Psoas muscle (tissue), 8 donors: ENCODE results near the gene MXRA7. TPM values are rescaled to one million over a fixed set of nuclear protein-coding genes. Genes with fewer than 3 reads are reported as not detected.
"Not testable (repeated sequence)": the region's sequence is repeated elsewhere in the genome, so short reads cannot be mapped to it uniquely, and the experiment has no call there.

Source experiments
- ATAC-seq, 4 donors: fragments of 200-7000 bp; cut with Tn5 transposase; one replicate each; pipeline ENCODE4 v1.9.1; 2020; ENCODE audit warnings: moderate library complexity in 3 of 4, mild to moderate bottlenecking in 2 of 4
- DNase-seq, 2 donors: peaks; one replicate each; pipeline ENCODE4 v3.0.0-alpha.2; 2020
- H3K27ac ChIP-seq: fragments of 200-600 bp; one replicate; pipeline ENCODE4 v1.8.0; 2022
- H3K27me3 ChIP-seq, 3 donors: fragments of 200-600 bp in 1 of 3; one replicate each; pipeline versions ENCODE4 v1.6.1 to v1.8.0; 2013 to 2022; ENCODE audit warnings: low read length in 2 of 3, mild to moderate bottlenecking in 2 of 3, moderate library complexity in 1 of 3; ENCODE audit not compliant: insufficient read depth in 3 of 3
- H3K36me3 ChIP-seq, 2 donors: fragments of 200-600 bp in 1 of 2; one replicate each; pipeline versions ENCODE4 v1.6.1 to v1.8.0; 2013 to 2022; ENCODE audit warnings: low read depth in 1 of 2, mild to moderate bottlenecking in 1 of 2, moderate library complexity in 1 of 2; ENCODE audit not compliant: insufficient read depth in 1 of 2
- H3K4me1 ChIP-seq: fragments of 200-600 bp; one replicate; pipeline ENCODE4 v1.8.0; 2022
- H3K4me3 ChIP-seq: fragments of 200-600 bp; one replicate; pipeline ENCODE4 v1.8.0; 2022; ENCODE audit warnings: mild to moderate bottlenecking
- H3K9me3 ChIP-seq: fragments of 200-600 bp; one replicate; pipeline ENCODE4 v1.8.0; 2022
- CTCF ChIP-seq: fragments of 200-600 bp; IDR thresholded peaks from one replicate; pipeline ENCODE4 v1.8.0; 2022; ENCODE audit warnings: antibody characterized with exemption
- WGBS, 3 donors: extraction: QIAGEN DNeasy Blood & Tissue Kit; methylation state at CpG; one replicate each; pipeline versions ENCODE4 v1.1.6 to v1.1.7; 2013; 5-methylcytosine and 5-hydroxymethylcytosine counted together
- intact Hi-C, 2 donors: fragments of 100-400 bp; cut with DNase I; formaldehyde crosslinking; loops; one replicate each; pipeline versions ENCODE4 v1.11.0 to v1.14.2; 2022
- polyA plus RNA-seq, 3 donors: library from polyadenylated mRNA; stranded (reverse); fragments of 200-250 nt; gene quantifications; one replicate each; pipeline ENCODE4 v1.2.3, GENCODE V29; 2013
- total RNA-seq, 4 donors: library from RNA; stranded (reverse); fragmentation: NEBNext Ultra II Directional in 2 of 4; extraction: Animal tissue kit (Norgen Biotek cat#: 25700) in 2 of 4; gene quantifications; one replicate each; pipeline versions ENCODE4 v1.2.1 to v1.2.4, GENCODE V29; 2021 to 2023
- donor health status: healthy with polysubstance abuse.
- donor health status: DM: no; HTN: no; CAD: no; lungs with moderate emphysema.
- donor health status: Bipolar disorder and iron deficiency.
- donor health status: healthy.
- donor health status: DM: yes; HTN: yes; CAD: no.
- donor health status: DM: no; HTN: no; CAD: no.
- donor health status: DM: no; HTN: no; CAD: no.
- donor health status: DM: yes; HTN: yes; CAD: no.

The MXRA7 gene
- total and polyA plus RNA-seq, 7 donors: 34.6 to 75.1 (median 43.2) TPM

GRCh38 chr17:76701471-76701967, 9.2 kb downstream of the MXRA7 start:
- no peak for TF ChIP-seq CTCF
- Histone ChIP-seq H3K27ac (peak overlapping the region; percentile 97), H3K4me3 (peak overlapping the region; percentile 66), H3K9me3 (no peaks in the 10 kb centered on the region), H3K27me3 (no peaks in the 10 kb centered on the region), H3K36me3 (no peaks in the 10 kb centered on the region), H3K4me1 (peaks cover 42% of the 10 kb centered on the region)
- intact Hi-C loops: no loop called here
- DNase-seq (no peak), ATAC-seq (no peak)
- 52 to 67% (median 53%) methylated on average over 11 of the region's 11 CpGs for WGBS, 3 donors

GRCh38 chr17:76700617-76701470, 9.9 kb downstream of the MXRA7 start:
- ATAC-seq (peak; percentile 86 to 92 (median 90)), DNase-seq (peak; percentile 75 to 87)
- Histone ChIP-seq H3K4me1 (peaks cover 47% of the 10 kb centered on the region), H3K4me3 (peak overlapping the region; percentile 66), H3K36me3 (no peaks in the 10 kb centered on the region), H3K9me3 (no peaks in the 10 kb centered on the region), H3K27ac (peak overlapping the region; percentile 97), H3K27me3 (no peaks in the 10 kb centered on the region)
- WGBS, 3 donors: 9 to 19% (median 14%) methylated on average over 33 of the region's 33 CpGs
- TF ChIP-seq CTCF: no peak
- intact Hi-C loops: no loop called here

GRCh38 chr17:76700270-76700616, 10.5 kb downstream of the MXRA7 start:
- 13 to 18% (median 13%) methylated on average over 8 of the region's 8 CpGs for WGBS, 3 donors
- DNase-seq (no peak), ATAC-seq (peak; percentile 51 to 73 (median 64))
- Histone ChIP-seq H3K4me1 (peaks cover 52% of the 10 kb centered on the region), H3K36me3 (no peaks in the 10 kb centered on the region), H3K9me3 (no peaks in the 10 kb centered on the region), H3K27ac (peak overlapping the region; percentile 97), H3K27me3 (no peaks in the 10 kb centered on the region), H3K4me3 (peak overlapping the region; percentile 66)
- intact Hi-C loops: no loop called here
- TF ChIP-seq CTCF: no peak

DNA sequence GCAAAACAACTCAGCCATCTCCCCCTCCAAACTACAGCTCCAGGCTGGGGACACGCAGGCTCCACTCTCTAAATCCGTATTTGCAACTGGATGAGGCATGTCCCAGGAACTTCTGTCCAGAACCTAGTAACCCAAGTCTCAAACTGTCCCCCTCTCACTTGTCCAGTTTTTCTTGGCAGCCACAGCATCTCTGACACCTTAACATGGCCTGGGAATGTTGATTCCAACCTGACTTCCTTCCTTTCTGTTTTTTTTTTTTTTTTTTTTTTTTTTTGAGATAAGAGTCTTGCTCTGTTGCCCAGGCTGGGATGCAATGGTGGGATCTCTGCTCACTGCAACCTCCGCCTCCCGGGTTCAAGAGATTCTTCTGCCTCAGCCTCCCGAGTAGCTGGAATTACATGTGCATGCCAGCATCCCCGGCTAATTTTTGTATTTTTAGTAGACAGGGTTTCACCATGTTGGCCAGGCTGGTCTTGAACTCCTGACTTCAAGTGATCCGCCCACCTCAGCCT, 12.2 kb downstream of the MXRA7 start:
- peak overlapping the region; percentile 97 for H3K27ac ChIP-seq
- 62 to 90% (median 72%) methylated on average over 7 of the region's 7 CpGs for WGBS, 3 donors
- DNase-seq, ATAC-seq, intact Hi-C loops, H3K4me3 ChIP-seq, H3K27me3 ChIP-seq, H3K9me3 ChIP-seq, H3K36me3 ChIP-seq: not testable (repeated sequence)
- peaks cover 52% of the 10 kb centered on the region for H3K4me1 ChIP-seq

- DNase-seq (no peak), ATAC-seq (no peak)
- WGBS, 3 donors: 49 to 60% (median 51%) methylated on average over 17 of the region's 17 CpGs
- H3K27ac ChIP-seq: peak overlapping the region; percentile 97
- intact Hi-C loops: no loop called here
- H3K4me1 ChIP-seq: peaks cover 52% of the 10 kb centered on the region
- no peak for TF ChIP-seq CTCF
- no peaks in the 10 kb centered on the region for H3K9me3 ChIP-seq
- no peak overlapping the region for H3K4me3 ChIP-seq
- no peaks in the 10 kb centered on the region for H3K36me3 ChIP-seq
- H3K27me3 ChIP-seq: no peaks in the 10 kb centered on the region
These were observed 12.9 kb downstream of the MXRA7 start for GRCh38 chr17:76697702-76698465.
